Vagina (tissue), 2 donors: ENCODE results near the gene TSPAN9.

Source experiments
- POLR2AphosphoS5 ChIP-seq, 2 donors: sonication (generic); formaldehyde crosslinking; IDR thresholded peaks; one replicate each; pipeline ENCODE4 v1.9.0; 2017; ENCODE audit warnings: antibody characterized with exemption in 2 of 2, mild to moderate bottlenecking in 2 of 2, low read depth in 1 of 2; ENCODE audit not compliant: insufficient read depth in 1 of 2
- TF ChIP-seq, protein P1 (sequence below), 3 experiments: fragments of 450-650 bp in 2 of 3; fragments of 200-600 bp in 1 of 3; sonication (generic) in 1 of 3; IDR thresholded peaks; one replicate each; pipeline ENCODE4 v1.5.1; 2017 to 2019; ENCODE audit warnings: antibody characterized with exemption in 3 of 3, mild to moderate bottlenecking in 2 of 3, moderate library complexity in 2 of 3

DNA sequence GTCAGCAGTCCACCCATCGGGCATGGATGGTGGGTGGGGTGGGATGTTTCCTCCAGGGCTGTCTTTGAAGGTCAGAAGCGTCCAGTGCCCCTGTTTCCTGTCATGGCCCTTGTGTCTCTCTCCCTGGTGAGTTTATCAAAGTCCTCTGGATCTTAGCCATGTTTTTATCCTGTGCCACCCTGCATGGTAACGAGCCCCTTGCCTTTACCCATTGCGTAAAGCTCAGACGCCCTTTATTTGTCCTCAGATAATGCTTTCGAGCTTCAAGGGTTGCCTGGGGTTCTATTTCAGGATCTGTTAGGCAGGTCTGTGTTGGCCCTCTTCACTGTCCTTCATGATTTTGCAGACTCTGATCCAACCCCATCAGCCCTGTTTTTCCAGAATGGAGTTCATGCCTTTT, 172.9 kb downstream of the TSPAN9 start:
- TF ChIP-seq, protein P1, sequence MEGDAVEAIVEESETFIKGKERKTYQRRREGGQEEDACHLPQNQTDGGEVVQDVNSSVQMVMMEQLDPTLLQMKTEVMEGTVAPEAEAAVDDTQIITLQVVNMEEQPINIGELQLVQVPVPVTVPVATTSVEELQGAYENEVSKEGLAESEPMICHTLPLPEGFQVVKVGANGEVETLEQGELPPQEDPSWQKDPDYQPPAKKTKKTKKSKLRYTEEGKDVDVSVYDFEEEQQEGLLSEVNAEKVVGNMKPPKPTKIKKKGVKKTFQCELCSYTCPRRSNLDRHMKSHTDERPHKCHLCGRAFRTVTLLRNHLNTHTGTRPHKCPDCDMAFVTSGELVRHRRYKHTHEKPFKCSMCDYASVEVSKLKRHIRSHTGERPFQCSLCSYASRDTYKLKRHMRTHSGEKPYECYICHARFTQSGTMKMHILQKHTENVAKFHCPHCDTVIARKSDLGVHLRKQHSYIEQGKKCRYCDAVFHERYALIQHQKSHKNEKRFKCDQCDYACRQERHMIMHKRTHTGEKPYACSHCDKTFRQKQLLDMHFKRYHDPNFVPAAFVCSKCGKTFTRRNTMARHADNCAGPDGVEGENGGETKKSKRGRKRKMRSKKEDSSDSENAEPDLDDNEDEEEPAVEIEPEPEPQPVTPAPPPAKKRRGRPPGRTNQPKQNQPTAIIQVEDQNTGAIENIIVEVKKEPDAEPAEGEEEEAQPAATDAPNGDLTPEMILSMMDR (IDR thresholded peaks at IDR 0.05) = no peak
- no peak for TF ChIP-seq POLR2AphosphoS5 (IDR thresholded peaks at IDR 0.05; ENCODE audit: insufficient read depth in 1 of 2, low read depth in 1 of 2)
